ENCODE measurements around the gene CFHR1. TPM values are rescaled to one million over a fixed set of nuclear protein-coding genes. Genes with fewer than 3 reads are reported as not detected.

Gene CFHR1
- polyA plus RNA-seq, 4 donors = 0.21 to 0.30 TPM; not detected in 2

DNA sequence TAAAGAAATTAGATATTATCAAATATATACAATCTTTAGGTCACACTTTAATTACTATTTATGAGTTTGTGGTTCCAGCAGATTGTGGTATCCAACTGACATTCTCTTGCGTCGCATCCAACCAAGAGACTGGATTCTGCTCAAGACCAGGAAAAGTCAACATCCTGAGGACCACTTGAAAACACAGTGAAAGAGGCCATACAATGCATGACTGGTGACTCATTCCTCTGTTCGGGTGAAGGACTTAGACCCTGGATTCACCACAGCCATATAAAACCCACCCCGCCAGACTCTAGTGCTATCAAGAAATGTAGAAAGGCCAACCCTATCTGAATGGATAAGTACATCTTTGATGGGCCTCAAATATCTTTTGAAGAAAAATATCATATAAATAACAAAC lies 53.9 kb downstream of the CFHR1 start:
- DNase-seq (ENCODE audit: low read depth in 4 of 4, low spot score in 3 of 4) = no peak

GRCh38 chr1:196875935-196876334 lies 56.4 kb downstream of the CFHR1 start:
- no peak for DNase-seq (ENCODE audit: low read depth in 4 of 4, low spot score in 3 of 4)

DNA sequence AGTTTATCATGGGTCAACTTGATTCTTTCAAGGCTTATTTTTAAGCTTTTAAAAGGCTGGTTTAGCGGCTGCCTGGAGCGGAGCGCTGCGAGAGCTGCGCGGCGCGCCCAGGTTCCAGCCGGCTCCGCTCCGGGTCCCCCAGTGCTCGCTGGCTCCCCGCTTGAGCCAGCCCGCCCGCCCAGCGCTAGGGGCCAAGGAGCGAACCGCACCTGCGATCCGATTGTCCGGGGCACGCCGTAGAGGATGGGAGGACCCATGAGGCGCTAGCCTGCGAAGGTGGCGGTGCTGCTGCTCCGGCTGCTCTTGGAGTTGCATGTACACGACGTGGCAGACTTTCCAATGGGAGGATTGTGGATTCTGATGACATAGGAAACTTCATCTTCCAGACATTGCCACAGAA lies 58.4 kb downstream of the CFHR1 start:
- DNase-seq (ENCODE audit: low read depth in 4 of 4, low spot score in 3 of 4) = peak in 1 of 4 donors; percentile 5

Other genes with a start within 250 kb of the CFHR1 start
- gene KCNT2, start 211.3 kb upstream of the CFHR1 start, polyA plus RNA-seq (ENCODE audit: insufficient read length in 4 of 4) = 10 to 100 TPM; 10.1 to 12.7 (median 11.7) TPM
- 10 to 100 TPM; 38.4 to 46.9 (median 40.8) TPM for gene CFH, start 167.7 kb upstream of the CFHR1 start, polyA plus RNA-seq (ENCODE audit: insufficient read length in 4 of 4)
- gene CFHR3, start 44.9 kb upstream of the CFHR1 start, polyA plus RNA-seq (ENCODE audit: insufficient read length in 4 of 4) = 1 to 10 TPM in 1 of 4 donors, under 1 TPM in 3; 0.22 to 1.2 (median 0.51) TPM
- not detected for gene CFHR4, start 68.3 kb downstream of the CFHR1 start, polyA plus RNA-seq (ENCODE audit: insufficient read length in 4 of 4)
- under 1 TPM in 1 of 4 donors, not detected in 3; 0.08 TPM for gene CFHR2, start 124.0 kb downstream of the CFHR1 start, polyA plus RNA-seq (ENCODE audit: insufficient read length in 4 of 4)
- not detected for gene CFHR5, start 157.8 kb downstream of the CFHR1 start, polyA plus RNA-seq (ENCODE audit: insufficient read length in 4 of 4)
- not detected for gene F13B, start 247.5 kb downstream of the CFHR1 start, polyA plus RNA-seq (ENCODE audit: insufficient read length in 4 of 4)

Data from right renal pelvis (tissue), 4 donors.